PFSK-1 (cell line): Measurements from ENCODE around the gene FRK.

Experiments used
- POLR2AphosphoS5 ChIP-seq: IDR thresholded peaks from 2 replicates; pipeline ENCODE4 v1.6.1; 2012; ENCODE audit warnings: low read depth, mild to moderate bottlenecking, control low read depth, low read length, moderate library complexity
- SIN3A ChIP-seq: IDR thresholded peaks from 2 replicates; pipeline ENCODE4 v1.6.1; 2012; ENCODE audit warnings: mild to moderate bottlenecking, low read length, moderate library complexity, borderline replicate concordance; ENCODE audit not compliant: insufficient read depth
- TAF1 ChIP-seq: IDR thresholded peaks from 2 replicates; pipeline ENCODE4 v1.6.1; 2012; ENCODE audit warnings: low read length, control low read depth, borderline replicate concordance; ENCODE audit not compliant: insufficient read depth
- TF ChIP-seq, protein P1 (sequence below), 2 experiments: IDR thresholded peaks; 2 replicates each; pipeline versions ENCODE4 v1.6.1 to v1.8.0; 2011 to 2012; ENCODE audit warnings: low read depth in 2 of 2, low read length in 2 of 2, control low read depth in 1 of 2, inconsistent platforms in 1 of 2, mild to moderate bottlenecking in 1 of 2, moderate library complexity in 1 of 2; ENCODE audit not compliant: insufficient read depth in 1 of 2

DNA sequence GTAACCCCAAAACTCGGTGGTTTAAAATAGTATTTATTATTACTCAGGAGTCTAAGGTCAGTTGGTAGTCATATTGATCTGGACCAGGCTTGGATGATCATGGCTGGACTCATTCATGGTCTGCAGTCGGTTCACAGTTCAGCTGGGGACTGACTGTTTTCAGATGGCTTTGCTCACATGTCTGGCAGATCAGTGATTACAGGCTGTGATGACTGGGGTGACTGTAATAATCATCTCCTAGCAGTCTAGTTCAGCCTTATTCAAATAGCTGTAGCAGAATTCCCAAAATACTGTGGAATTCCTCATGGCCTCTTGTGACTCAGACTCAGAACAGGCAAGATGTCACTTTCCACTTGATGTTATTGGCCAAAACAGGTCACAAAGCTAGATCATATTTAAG lies 23.6 kb upstream of the FRK start:
- no peak for TF ChIP-seq SIN3A
- no peak for TF ChIP-seq TAF1
- no peak for TF ChIP-seq POLR2AphosphoS5
- TF ChIP-seq, protein P1, sequence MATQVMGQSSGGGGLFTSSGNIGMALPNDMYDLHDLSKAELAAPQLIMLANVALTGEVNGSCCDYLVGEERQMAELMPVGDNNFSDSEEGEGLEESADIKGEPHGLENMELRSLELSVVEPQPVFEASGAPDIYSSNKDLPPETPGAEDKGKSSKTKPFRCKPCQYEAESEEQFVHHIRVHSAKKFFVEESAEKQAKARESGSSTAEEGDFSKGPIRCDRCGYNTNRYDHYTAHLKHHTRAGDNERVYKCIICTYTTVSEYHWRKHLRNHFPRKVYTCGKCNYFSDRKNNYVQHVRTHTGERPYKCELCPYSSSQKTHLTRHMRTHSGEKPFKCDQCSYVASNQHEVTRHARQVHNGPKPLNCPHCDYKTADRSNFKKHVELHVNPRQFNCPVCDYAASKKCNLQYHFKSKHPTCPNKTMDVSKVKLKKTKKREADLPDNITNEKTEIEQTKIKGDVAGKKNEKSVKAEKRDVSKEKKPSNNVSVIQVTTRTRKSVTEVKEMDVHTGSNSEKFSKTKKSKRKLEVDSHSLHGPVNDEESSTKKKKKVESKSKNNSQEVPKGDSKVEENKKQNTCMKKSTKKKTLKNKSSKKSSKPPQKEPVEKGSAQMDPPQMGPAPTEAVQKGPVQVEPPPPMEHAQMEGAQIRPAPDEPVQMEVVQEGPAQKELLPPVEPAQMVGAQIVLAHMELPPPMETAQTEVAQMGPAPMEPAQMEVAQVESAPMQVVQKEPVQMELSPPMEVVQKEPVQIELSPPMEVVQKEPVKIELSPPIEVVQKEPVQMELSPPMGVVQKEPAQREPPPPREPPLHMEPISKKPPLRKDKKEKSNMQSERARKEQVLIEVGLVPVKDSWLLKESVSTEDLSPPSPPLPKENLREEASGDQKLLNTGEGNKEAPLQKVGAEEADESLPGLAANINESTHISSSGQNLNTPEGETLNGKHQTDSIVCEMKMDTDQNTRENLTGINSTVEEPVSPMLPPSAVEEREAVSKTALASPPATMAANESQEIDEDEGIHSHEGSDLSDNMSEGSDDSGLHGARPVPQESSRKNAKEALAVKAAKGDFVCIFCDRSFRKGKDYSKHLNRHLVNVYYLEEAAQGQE (IDR thresholded peaks at IDR 0.05; ENCODE audit: insufficient read depth in 1 of 2, low read depth in 2 of 2, low read length in 2 of 2): no peak
